NCI-H1105 treated with DMSO at 0.1 percent for 48 hours (cell line): ENCODE measurements around the gene ARHGAP6.
A peak's percentile ranks its signal among the peaks of the same experiment; 100 is the strongest.
"Not testable (repeated sequence)": the region's sequence is repeated elsewhere in the genome, so short reads cannot be mapped to it uniquely, and the experiment has no call there.

Source experiments
- DNase-seq: peaks from one replicate; lab custom pipeline; 2025; lab: John Stamatoyannopoulos, UW

ARHGAP6 gene

GRCh38 chrX:11579636-11580600 lies 85.8 kb downstream of the ARHGAP6 start:
- peak; percentile 18 for DNase-seq

GRCh38 chrX:11578301-11578700 lies 87.4 kb downstream of the ARHGAP6 start:
- not testable (repeated sequence) for DNase-seq

- no peak for DNase-seq
These were observed 88.1 kb downstream of the ARHGAP6 start for GRCh38 chrX:11577603-11578002.

- DNase-seq: no peak
These were observed 90.4 kb downstream of the ARHGAP6 start for GRCh38 chrX:11575332-11575731.

GRCh38 chrX:11567528-11568220 lies 98.0 kb downstream of the ARHGAP6 start:
- no peak for DNase-seq

GRCh38 chrX:11566789-11567188 lies 98.9 kb downstream of the ARHGAP6 start:
- DNase-seq: no peak

- DNase-seq: no peak
These were observed 99.5 kb downstream of the ARHGAP6 start for GRCh38 chrX:11566173-11566572.

- no peak for DNase-seq
These were observed 101.2 kb downstream of the ARHGAP6 start for GRCh38 chrX:11564546-11564945.

- DNase-seq: no peak
These were observed 103.2 kb downstream of the ARHGAP6 start for GRCh38 chrX:11562570-11562969.

GRCh38 chrX:11558972-11559371 lies 106.7 kb downstream of the ARHGAP6 start:
- no peak for DNase-seq

GRCh38 chrX:11557120-11557519 lies 108.6 kb downstream of the ARHGAP6 start:
- no peak for DNase-seq

GRCh38 chrX:11555759-11556158 lies 110.0 kb downstream of the ARHGAP6 start:
- no peak for DNase-seq

- DNase-seq: no peak
These were observed 112.1 kb downstream of the ARHGAP6 start for GRCh38 chrX:11553594-11553993.

- no peak for DNase-seq
These were observed 114.6 kb downstream of the ARHGAP6 start for GRCh38 chrX:11551151-11551550.

- DNase-seq: no peak
These were observed 118.8 kb downstream of the ARHGAP6 start for GRCh38 chrX:11546917-11547316.

GRCh38 chrX:11543249-11543648 lies 122.5 kb downstream of the ARHGAP6 start:
- DNase-seq: no peak

- DNase-seq: no peak
These were observed 124.2 kb downstream of the ARHGAP6 start for GRCh38 chrX:11541510-11541909.

- no peak for DNase-seq
These were observed 125.0 kb downstream of the ARHGAP6 start for GRCh38 chrX:11540532-11541377.

- DNase-seq: no peak
These were observed 128.6 kb downstream of the ARHGAP6 start for GRCh38 chrX:11537141-11537540.

- DNase-seq: no peak
These were observed 130.4 kb downstream of the ARHGAP6 start for GRCh38 chrX:11535156-11535919.

- peak; percentile 86 for DNase-seq
These were observed 132.5 kb downstream of the ARHGAP6 start for GRCh38 chrX:11533199-11533651.
